ENCODE data around the gene ADD1.

ADD1 gene

DNA sequence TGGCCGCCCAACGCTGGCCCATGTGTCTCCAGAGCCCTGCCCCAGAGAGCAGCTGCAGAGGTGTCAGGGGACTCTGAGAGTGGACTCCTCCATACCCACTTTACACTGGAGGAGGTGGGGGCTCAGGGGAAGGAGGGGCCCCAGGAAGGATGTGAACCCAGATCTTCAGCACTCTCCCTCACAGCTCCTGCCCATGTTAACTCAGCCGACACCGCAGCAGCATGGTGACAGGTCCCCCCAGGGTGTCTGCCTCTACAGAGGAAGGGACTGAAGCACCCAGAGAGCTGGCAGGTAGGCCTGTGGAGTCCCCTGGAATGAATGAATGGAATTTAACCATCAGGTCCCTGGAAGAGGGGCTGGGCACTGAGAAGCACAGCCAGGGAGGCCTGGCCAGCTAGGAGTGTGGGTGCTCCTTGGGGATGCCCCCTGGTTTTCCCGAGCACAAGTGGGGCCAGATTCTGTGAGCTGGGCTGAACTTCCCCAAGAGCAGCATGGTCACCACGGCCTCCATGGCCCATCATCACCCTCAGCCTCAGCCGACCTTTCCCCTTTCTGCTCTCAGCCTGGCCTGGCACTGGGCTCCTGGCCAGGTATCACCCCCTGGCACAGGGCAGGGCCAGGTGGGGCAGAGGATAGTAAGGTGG is 28.9 kb upstream of the ADD1 start:
- no peak overlapping the region for H3K27ac ChIP-seq
- H3K9ac ChIP-seq, result no peak overlapping the region
- H3K4me2 ChIP-seq (ENCODE audit: low read length), result no peak overlapping the region
- no peaks in the 10 kb centered on the region for H3K9me3 ChIP-seq (ENCODE audit: control insufficient read depth, low read length)
- H3K36me3 ChIP-seq (ENCODE audit: control insufficient read depth, insufficient read depth, low read length), result no peaks in the 10 kb centered on the region
- H3K4me1 ChIP-seq, result peaks cover 8% of the 10 kb centered on the region
- TF ChIP-seq, protein P1, sequence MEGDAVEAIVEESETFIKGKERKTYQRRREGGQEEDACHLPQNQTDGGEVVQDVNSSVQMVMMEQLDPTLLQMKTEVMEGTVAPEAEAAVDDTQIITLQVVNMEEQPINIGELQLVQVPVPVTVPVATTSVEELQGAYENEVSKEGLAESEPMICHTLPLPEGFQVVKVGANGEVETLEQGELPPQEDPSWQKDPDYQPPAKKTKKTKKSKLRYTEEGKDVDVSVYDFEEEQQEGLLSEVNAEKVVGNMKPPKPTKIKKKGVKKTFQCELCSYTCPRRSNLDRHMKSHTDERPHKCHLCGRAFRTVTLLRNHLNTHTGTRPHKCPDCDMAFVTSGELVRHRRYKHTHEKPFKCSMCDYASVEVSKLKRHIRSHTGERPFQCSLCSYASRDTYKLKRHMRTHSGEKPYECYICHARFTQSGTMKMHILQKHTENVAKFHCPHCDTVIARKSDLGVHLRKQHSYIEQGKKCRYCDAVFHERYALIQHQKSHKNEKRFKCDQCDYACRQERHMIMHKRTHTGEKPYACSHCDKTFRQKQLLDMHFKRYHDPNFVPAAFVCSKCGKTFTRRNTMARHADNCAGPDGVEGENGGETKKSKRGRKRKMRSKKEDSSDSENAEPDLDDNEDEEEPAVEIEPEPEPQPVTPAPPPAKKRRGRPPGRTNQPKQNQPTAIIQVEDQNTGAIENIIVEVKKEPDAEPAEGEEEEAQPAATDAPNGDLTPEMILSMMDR (IDR thresholded peaks at IDR 0.05), result no peak
- no peaks in the 10 kb centered on the region for H3K79me2 ChIP-seq
- H3K4me3 ChIP-seq (ENCODE audit: low read depth, low read length), result no peak overlapping the region
- no peaks in the 10 kb centered on the region for H3K27me3 ChIP-seq (ENCODE audit: control insufficient read depth, insufficient read depth, low read length)
- H2AFZ ChIP-seq, result no peak overlapping the region

- Histone ChIP-seq H3K9me3 (ENCODE audit: control insufficient read depth, low read length) (no peaks in the 10 kb centered on the region), H3K36me3 (ENCODE audit: control insufficient read depth, insufficient read depth, low read length) (no peaks in the 10 kb centered on the region), H2AFZ (no peak overlapping the region), H3K4me3 (ENCODE audit: low read depth, low read length) (no peak overlapping the region), H3K27ac (no peak overlapping the region), H3K79me2 (no peaks in the 10 kb centered on the region), H3K4me2 (ENCODE audit: low read length) (no peak overlapping the region), H3K27me3 (ENCODE audit: control insufficient read depth, insufficient read depth, low read length) (no peaks in the 10 kb centered on the region), H3K4me1 (peaks cover 4% of the 10 kb centered on the region), H3K9ac (no peak overlapping the region)
- TF ChIP-seq, protein P1 (IDR thresholded peaks at IDR 0.05), result no peak
Measured at GRCh38 chr4:2816401-2816954, 27.2 kb upstream of the ADD1 start.

- H3K9me3 ChIP-seq (ENCODE audit: control insufficient read depth, low read length), result no peaks in the 10 kb centered on the region
- no peaks in the 10 kb centered on the region for H3K79me2 ChIP-seq
- TF ChIP-seq, protein P1 (IDR thresholded peaks at IDR 0.05), result no peak
- no peaks in the 10 kb centered on the region for H3K4me1 ChIP-seq
- H3K4me2 ChIP-seq (ENCODE audit: low read length), result no peak overlapping the region
- H2AFZ ChIP-seq, result no peak overlapping the region
- no peaks in the 10 kb centered on the region for H3K36me3 ChIP-seq (ENCODE audit: control insufficient read depth, insufficient read depth, low read length)
- H3K27me3 ChIP-seq (ENCODE audit: control insufficient read depth, insufficient read depth, low read length), result no peaks in the 10 kb centered on the region
- H3K4me3 ChIP-seq (ENCODE audit: low read depth, low read length), result no peak overlapping the region
- no peak overlapping the region for H3K27ac ChIP-seq
- H3K9ac ChIP-seq, result no peak overlapping the region
Measured at GRCh38 chr4:2817137-2817536, 26.5 kb upstream of the ADD1 start.

- no peaks in the 10 kb centered on the region for H3K79me2 ChIP-seq
- no peak overlapping the region for H3K9ac ChIP-seq
- H3K4me3 ChIP-seq (ENCODE audit: low read depth, low read length), result peak overlapping the region; percentile 14
- H3K36me3 ChIP-seq (ENCODE audit: control insufficient read depth, insufficient read depth, low read length), result no peaks in the 10 kb centered on the region
- TF ChIP-seq, protein P1 (IDR thresholded peaks at IDR 0.05), result no peak
- H3K4me2 ChIP-seq (ENCODE audit: low read length), result peak overlapping the region; percentile 74
- no peaks in the 10 kb centered on the region for H3K9me3 ChIP-seq (ENCODE audit: control insufficient read depth, low read length)
- H3K27me3 ChIP-seq (ENCODE audit: control insufficient read depth, insufficient read depth, low read length), result no peaks in the 10 kb centered on the region
- H3K4me1 ChIP-seq, result no peaks in the 10 kb centered on the region
- peak overlapping the region; percentile 20 for H2AFZ ChIP-seq
- no peak overlapping the region for H3K27ac ChIP-seq
Measured at GRCh38 chr4:2817701-2818350, 25.8 kb upstream of the ADD1 start.
